ENCODE data around the gene NSD2. TPM values are rescaled to one million over a fixed set of nuclear protein-coding genes. Genes with fewer than 3 reads are reported as not detected.

The NSD2 gene
- total RNA-seq, 1 experiment from 2014 or later, result 122 TPM

GRCh38 chr4:1943928-1944327 lies 72.7 kb downstream of the NSD2 start:
- Histone ChIP-seq H3K36me3 (ENCODE audit: control insufficient read depth, insufficient read depth, low read length) (no peaks in the 10 kb centered on the region; the same call in 1 of the 2 replicates), H3K4me1 (no peaks in the 10 kb centered on the region), H3K9me3 (no peaks in the 10 kb centered on the region), H3K27me3 (replicated peaks; ENCODE audit: control insufficient read depth, insufficient read depth, low read length) (no peaks in the 10 kb centered on the region), H3K4me3 (ENCODE audit: low read depth, low read length) (no peak overlapping the region)
- intact Hi-C loops (cut with micrococcal nuclease; ENCODE audit: unreplicated experiment), result no loop called here
- Mint-ChIP-seq H3K36me3 (ENCODE audit: insufficient read depth, unreplicated experiment) (peaks cover 74% of the 10 kb centered on the region), H3K4me1 (ENCODE audit: low read depth, unreplicated experiment) (no peaks in the 10 kb centered on the region), H3K27me3 (ENCODE audit: insufficient read depth, unreplicated experiment) (no peaks in the 10 kb centered on the region), H3K27ac (ENCODE audit: unreplicated experiment) (no peak overlapping the region), H3K9me3 (ENCODE audit: unreplicated experiment) (no peaks in the 10 kb centered on the region), H3K4me3 (ENCODE audit: unreplicated experiment) (no peak overlapping the region)
- no TSS peak for BruUV-seq (replicated peaks)
- DNase-seq, result no peak
- POLR2A ChIA-PET, result no interaction called here
- no peak for TF ChIP-seq CTCF (IDR thresholded peaks at IDR 0.05; ENCODE audit: insufficient read depth in 1 of 2, low read depth in 1 of 2, low read length in 1 of 2, severe bottlenecking in 1 of 2, unreplicated experiment in 1 of 2)
- CTCF ChIA-PET, result no interaction called here

- CTCF ChIA-PET, result no interaction called here
- H3K36me3 ChIP-seq (ENCODE audit: control insufficient read depth, insufficient read depth, low read length), result no peaks in the 10 kb centered on the region; the same call in 1 of the 2 replicates
- H3K9me3 Mint-ChIP-seq (ENCODE audit: unreplicated experiment), result no peaks in the 10 kb centered on the region
These were observed 74.1 kb downstream of the NSD2 start for GRCh38 chr4:1945124-1945895.

GRCh38 chr4:1945912-1946311 lies 74.7 kb downstream of the NSD2 start:
- intact Hi-C loops (cut with micrococcal nuclease; ENCODE audit: unreplicated experiment), result no loop called here
- no peak for TF ChIP-seq CTCF (IDR thresholded peaks at IDR 0.05; ENCODE audit: insufficient read depth in 1 of 2, low read depth in 1 of 2, low read length in 1 of 2, severe bottlenecking in 1 of 2, unreplicated experiment in 1 of 2)
- Mint-ChIP-seq H3K9me3 (ENCODE audit: unreplicated experiment) (no peaks in the 10 kb centered on the region), H3K36me3 (ENCODE audit: insufficient read depth, unreplicated experiment) (peaks cover 69% of the 10 kb centered on the region), H3K27ac (ENCODE audit: unreplicated experiment) (no peak overlapping the region), H3K27me3 (ENCODE audit: insufficient read depth, unreplicated experiment) (no peaks in the 10 kb centered on the region), H3K4me3 (ENCODE audit: unreplicated experiment) (no peak overlapping the region), H3K4me1 (ENCODE audit: low read depth, unreplicated experiment) (no peaks in the 10 kb centered on the region)
- no peaks in the 10 kb centered on the region for H3K9me3 ChIP-seq
- no peaks in the 10 kb centered on the region; the same call in 1 of the 2 replicates for H3K36me3 ChIP-seq (ENCODE audit: control insufficient read depth, insufficient read depth, low read length)
- ChIA-PET CTCF (no interaction called here), POLR2A (no interaction called here)
- BruUV-seq (replicated peaks), result no TSS peak
- no peaks in the 10 kb centered on the region for H3K4me1 ChIP-seq
- H3K27me3 ChIP-seq (replicated peaks; ENCODE audit: control insufficient read depth, insufficient read depth, low read length), result no peaks in the 10 kb centered on the region
- H3K4me3 ChIP-seq (ENCODE audit: low read depth, low read length), result no peak overlapping the region
- DNase-seq, result no peak

More at GRCh38 chr4:1945124-1945895, 74.1 kb downstream of the NSD2 start:
- Mint-ChIP-seq H3K27me3 (ENCODE audit: insufficient read depth, unreplicated experiment) (no peaks in the 10 kb centered on the region), H3K27ac (ENCODE audit: unreplicated experiment) (no peak overlapping the region), H3K4me1 (ENCODE audit: low read depth, unreplicated experiment) (no peaks in the 10 kb centered on the region), H3K36me3 (ENCODE audit: insufficient read depth, unreplicated experiment) (peaks cover 69% of the 10 kb centered on the region), H3K4me3 (ENCODE audit: unreplicated experiment) (no peak overlapping the region)
- Histone ChIP-seq H3K27me3 (replicated peaks; ENCODE audit: control insufficient read depth, insufficient read depth, low read length) (no peaks in the 10 kb centered on the region), H3K4me1 (no peaks in the 10 kb centered on the region), H3K4me3 (ENCODE audit: low read depth, low read length) (no peak overlapping the region), H3K9me3 (no peaks in the 10 kb centered on the region)
- POLR2A ChIA-PET, result no interaction called here
- no TSS peak for BruUV-seq (replicated peaks)
- no peak for TF ChIP-seq CTCF (IDR thresholded peaks at IDR 0.05; ENCODE audit: insufficient read depth in 1 of 2, low read depth in 1 of 2, low read length in 1 of 2, severe bottlenecking in 1 of 2, unreplicated experiment in 1 of 2)
- intact Hi-C loops (cut with micrococcal nuclease; ENCODE audit: unreplicated experiment), result no loop called here
- no peak for DNase-seq
